Jurkat, Clone E6-1 (cell line): ENCODE results near the gene PRKRA.
A peak's percentile ranks its signal among the peaks of the same experiment; 100 is the strongest.
"Not testable (repeated sequence)": the region's sequence is repeated elsewhere in the genome, so short reads cannot be mapped to it uniquely, and the experiment has no call there.

Experiments used
- DNase-seq: peaks from one replicate; pipeline ENCODE4 v3.0.0-alpha.2; 2011; ENCODE audit warnings: low read depth, low spot score
- H3K4me3 ChIP-seq: 2 replicates; pipeline ENCODE4 v1.5.1; 2011; ENCODE audit warnings: mild to moderate bottlenecking, low read length, control low read depth, moderate library complexity

PRKRA gene

GRCh38 chr2:178473373-178473772 is 22.4 kb upstream of the PRKRA start:
- DNase-seq: no peak
- no peak overlapping the region for H3K4me3 ChIP-seq

- not testable (repeated sequence) for H3K4me3 ChIP-seq, DNase-seq
Measured at GRCh38 chr2:178471313-178471712, 20.3 kb upstream of the PRKRA start.

- no peak overlapping the region for H3K4me3 ChIP-seq
- no peak for DNase-seq
Measured at GRCh38 chr2:178469219-178469849, 18.4 kb upstream of the PRKRA start.

- no peak overlapping the region for H3K4me3 ChIP-seq
- DNase-seq: no peak
Measured at GRCh38 chr2:178457390-178457886, 6.5 kb upstream of the PRKRA start.

- DNase-seq: no peak
- H3K4me3 ChIP-seq: no peak overlapping the region
Measured at GRCh38 chr2:178455947-178456346, 5.0 kb upstream of the PRKRA start.

GRCh38 chr2:178452870-178453269 is 1.9 kb upstream of the PRKRA start:
- H3K4me3 ChIP-seq: no peak overlapping the region
- no peak for DNase-seq

GRCh38 chr2:178452334-178452733 is 1.4 kb upstream of the PRKRA start:
- DNase-seq: no peak
- H3K4me3 ChIP-seq: no peak overlapping the region

GRCh38 chr2:178450524-178450773 is 526 bp downstream of the PRKRA start:
- H3K4me3 ChIP-seq: peak overlapping the region; percentile 92
- peak; percentile 68 for DNase-seq

- peak overlapping the region; percentile 92 for H3K4me3 ChIP-seq
- DNase-seq: no peak
Measured at GRCh38 chr2:178449700-178450523, 1.1 kb downstream of the PRKRA start.

- no peak overlapping the region for H3K4me3 ChIP-seq
Measured at GRCh38 chr2:178448968-178449661, 1.9 kb downstream of the PRKRA start.

GRCh38 chr2:178441426-178441825 is 9.5 kb downstream of the PRKRA start:
- no peak for DNase-seq
- no peak overlapping the region for H3K4me3 ChIP-seq

More at GRCh38 chr2:178448968-178449661, 1.9 kb downstream of the PRKRA start:
- DNase-seq: no peak

GRCh38 chr2:178436662-178437061 is 14.3 kb downstream of the PRKRA start:
- no peak for DNase-seq
- H3K4me3 ChIP-seq: no peak overlapping the region

GRCh38 chr2:178429336-178429735 is 21.6 kb downstream of the PRKRA start:
- DNase-seq: no peak
- H3K4me3 ChIP-seq: no peak overlapping the region

GRCh38 chr2:178428396-178428806 is 22.6 kb downstream of the PRKRA start:
- no peak for DNase-seq
- H3K4me3 ChIP-seq: no peak overlapping the region

- H3K4me3 ChIP-seq: no peak overlapping the region
- no peak for DNase-seq
Measured at GRCh38 chr2:178427458-178427857, 23.5 kb downstream of the PRKRA start.

GRCh38 chr2:178426388-178426787 is 24.6 kb downstream of the PRKRA start:
- no peak for DNase-seq
- no peak overlapping the region for H3K4me3 ChIP-seq

GRCh38 chr2:178425255-178425827 is 25.6 kb downstream of the PRKRA start:
- H3K4me3 ChIP-seq: no peak overlapping the region
- DNase-seq: no peak

GRCh38 chr2:178423746-178424145 is 27.2 kb downstream of the PRKRA start:
- not testable (repeated sequence) for H3K4me3 ChIP-seq, DNase-seq

GRCh38 chr2:178422097-178422496 is 28.9 kb downstream of the PRKRA start:
- no peak overlapping the region for H3K4me3 ChIP-seq
- DNase-seq: no peak

GRCh38 chr2:178420463-178420999 is 30.4 kb downstream of the PRKRA start:
- H3K4me3 ChIP-seq: no peak overlapping the region
- no peak for DNase-seq
